Measurements from ENCODE around the gene UBN2. TPM values are rescaled to one million over a fixed set of nuclear protein-coding genes. Genes with fewer than 3 reads are reported as not detected.

Gene UBN2
- total RNA-seq, 6 experiments from 2014 or later, result 7.7 to 10.1 (median 9.3) TPM

- Mint-ChIP-seq H3K4me1 (ENCODE audit: low read depth) (peaks cover 4% of the 10 kb centered on the region; the same call in 1 of the 2 replicates), H3K27ac (no peak overlapping the region), H3K27me3 (ENCODE audit: insufficient read depth) (peaks cover 5% of the 10 kb centered on the region), H3K9me3 (peaks cover 7% of the 10 kb centered on the region), H3K36me3 (ENCODE audit: low read depth) (peaks cover 7% of the 10 kb centered on the region), H3K4me3 (no peak overlapping the region)
- no peak for DNase-seq
- no peak for TF ChIP-seq CTCF (IDR thresholded peaks at IDR 0.05)
These were observed 103.5 kb downstream of the UBN2 start for GRCh38 chr7:139334399-139335150.

GRCh38 chr7:139339025-139339424, 108.0 kb downstream of the UBN2 start:
- H3K36me3 Mint-ChIP-seq (ENCODE audit: low read depth), result peaks cover 7% of the 10 kb centered on the region
- peaks cover 13% of the 10 kb centered on the region for H3K27me3 Mint-ChIP-seq (ENCODE audit: insufficient read depth)
- TF ChIP-seq CTCF (IDR thresholded peaks at IDR 0.05), result no peak
- peaks cover 17% of the 10 kb centered on the region for H3K9me3 Mint-ChIP-seq
- DNase-seq, result no peak
- H3K4me1 Mint-ChIP-seq (ENCODE audit: low read depth), result peaks cover 21% of the 10 kb centered on the region
- H3K4me3 Mint-ChIP-seq, result peak overlapping the region; percentile 95
- H3K27ac Mint-ChIP-seq, result peak overlapping the region; percentile 99

GRCh38 chr7:139339698-139340036, 108.6 kb downstream of the UBN2 start:
- Mint-ChIP-seq H3K27me3 (ENCODE audit: insufficient read depth) (peaks cover 13% of the 10 kb centered on the region), H3K4me1 (ENCODE audit: low read depth) (peaks cover 21% of the 10 kb centered on the region), H3K4me3 (peak overlapping the region; percentile 95), H3K27ac (peak overlapping the region; percentile 99), H3K36me3 (ENCODE audit: low read depth) (peaks cover 7% of the 10 kb centered on the region), H3K9me3 (peaks cover 17% of the 10 kb centered on the region)
- TF ChIP-seq CTCF (IDR thresholded peaks at IDR 0.05), result no peak
- DNase-seq, result no peak

- Mint-ChIP-seq H3K4me3 (peak overlapping the region; percentile 95), H3K9me3 (peaks cover 17% of the 10 kb centered on the region), H3K27ac (peak overlapping the region; percentile 99), H3K4me1 (ENCODE audit: low read depth) (peaks cover 21% of the 10 kb centered on the region), H3K27me3 (ENCODE audit: insufficient read depth) (peaks cover 13% of the 10 kb centered on the region), H3K36me3 (ENCODE audit: low read depth) (peaks cover 7% of the 10 kb centered on the region)
- peak; percentile 84 for TF ChIP-seq CTCF (IDR thresholded peaks at IDR 0.05)
- peak; percentile 98 for DNase-seq
These were observed 109.2 kb downstream of the UBN2 start for GRCh38 chr7:139340037-139340807.

DNA sequence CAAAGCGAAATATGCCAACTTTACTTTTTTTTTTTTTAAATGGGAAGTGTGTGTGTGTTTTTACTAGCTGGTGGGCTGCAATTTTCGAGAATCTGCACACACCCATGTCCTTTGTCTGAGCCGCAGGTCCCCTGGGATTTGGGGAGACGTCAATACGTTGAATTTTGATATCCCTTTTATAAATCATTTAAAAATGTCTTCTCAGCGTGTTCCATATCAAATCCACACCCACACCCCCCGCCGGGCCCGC, 109.7 kb downstream of the UBN2 start:
- H3K36me3 Mint-ChIP-seq (ENCODE audit: low read depth), result peaks cover 7% of the 10 kb centered on the region
- TF ChIP-seq CTCF (IDR thresholded peaks at IDR 0.05), result no peak
- peaks cover 17% of the 10 kb centered on the region for H3K9me3 Mint-ChIP-seq

More for the DNA sequence above, 109.7 kb downstream of the UBN2 start:
- H3K27me3 Mint-ChIP-seq (ENCODE audit: insufficient read depth), result peaks cover 13% of the 10 kb centered on the region
- no peak for DNase-seq
- peak overlapping the region; percentile 99 for H3K27ac Mint-ChIP-seq
- peak overlapping the region; percentile 95 for H3K4me3 Mint-ChIP-seq
- peaks cover 21% of the 10 kb centered on the region for H3K4me1 Mint-ChIP-seq (ENCODE audit: low read depth)

Data from HFFc6 (cell line).